IMR-90 (cell line): ENCODE data around the gene C10orf120. TPM values are rescaled to one million over a fixed set of nuclear protein-coding genes. Genes with fewer than 3 reads are reported as not detected.

Source experiments
- ATAC-seq: fragments of 200-7000 bp; cut with Tn5 transposase; 2 replicates; pipeline ENCODE4 v1.9.1; 2020; ENCODE audit warnings: low read depth, mild to moderate bottlenecking, moderate library complexity
- BruUV-seq: library from RNA; stranded (reverse); fragments of 400-500 nt; replicated peaks from 2 replicates; lab custom pipeline; 2021; lab: Mats Ljungman, UMichigan
- CTCF ChIA-PET: fragments of 300-600 bp; formaldehyde crosslinking; extraction: SDS; loops from one replicate; lab custom pipeline; 2021; ENCODE audit warnings: antibody characterized with exemption; lab: Yijun Ruan, JAX
- POLR2A ChIA-PET: fragments of 300-600 bp; sonication (Branson Sonifier 250); formaldehyde crosslinking; loops from one replicate; lab custom pipeline; 2022; ENCODE audit warnings: antibody characterized with exemption; ENCODE audit not compliant: unreplicated experiment; lab: Charles Lee
- DNase-seq: peaks from one replicate; pipeline ENCODE4 v3.0.0; 2013
- H2AFZ ChIP-seq: replicated peaks from 2 replicates; pipeline ENCODE3; 2013; ENCODE audit warnings: low read length, mild to moderate bottlenecking; ENCODE audit not compliant: poor library complexity
- H2AK5ac ChIP-seq: 2 replicates; pipeline ENCODE4 v1.6.1; 2013; ENCODE audit warnings: low read depth, low read length, inconsistent platforms
- H2AK9ac ChIP-seq: replicated peaks from 2 replicates; pipeline ENCODE3; 2013; ENCODE audit warnings: mild to moderate bottlenecking, low read depth, low read length, moderate library complexity; ENCODE audit not compliant: poor library complexity
- H2BK120ac ChIP-seq: 2 replicates; pipeline ENCODE4 v1.6.1; 2013; ENCODE audit warnings: low read depth, low read length, inconsistent platforms
- H2BK15ac ChIP-seq: 3 replicates; pipeline ENCODE4 v1.6.1; 2013; ENCODE audit warnings: low read depth, low read length, inconsistent platforms
- H2BK20ac ChIP-seq: 2 replicates; pipeline ENCODE4 v1.6.1; 2013; ENCODE audit warnings: low read depth, mild to moderate bottlenecking, inconsistent platforms, low read length, moderate library complexity
- H2BK5ac ChIP-seq: 2 replicates; pipeline ENCODE4 v1.6.1; 2013; ENCODE audit warnings: mild to moderate bottlenecking, low read depth, low read length, inconsistent platforms; ENCODE audit not compliant: poor library complexity, severe bottlenecking
- H3K14ac ChIP-seq: replicated peaks from 2 replicates; pipeline ENCODE4 v1.6.1; 2013; ENCODE audit warnings: low read depth, low read length, inconsistent platforms
- H3K18ac ChIP-seq: 2 replicates; pipeline ENCODE4 v1.6.1; 2013; ENCODE audit warnings: low read depth, low read length, control low read depth
- H3K23ac ChIP-seq: 2 replicates; pipeline ENCODE4 v1.6.1; 2013; ENCODE audit warnings: low read depth, low read length, inconsistent platforms
- H3K27ac ChIP-seq: 2 replicates; pipeline ENCODE4 v1.5.1; 2013; ENCODE audit warnings: mild to moderate bottlenecking, control low read depth, low read length; ENCODE audit not compliant: insufficient read depth
- H3K27me3 ChIP-seq: 2 replicates; pipeline ENCODE4 v1.6.1; 2013; ENCODE audit warnings: low read length; ENCODE audit not compliant: control insufficient read depth, insufficient read depth
- H3K36me3 ChIP-seq: 2 replicates; pipeline ENCODE4 v1.6.1; 2013; ENCODE audit warnings: low read length, mixed read lengths; ENCODE audit not compliant: control insufficient read depth, insufficient read depth
- H3K4ac ChIP-seq: 2 replicates; pipeline ENCODE4 v1.6.1; 2013; ENCODE audit warnings: low read depth, low read length, inconsistent platforms
- H3K4me1 ChIP-seq: 2 replicates; pipeline ENCODE4 v1.6.1; 2013; ENCODE audit warnings: low read length, mixed read lengths; ENCODE audit not compliant: control insufficient read depth, insufficient read depth
- H3K4me2 ChIP-seq: 2 replicates; pipeline ENCODE4 v1.6.1; 2013; ENCODE audit warnings: low read depth, mild to moderate bottlenecking, control low read depth, low read length, moderate library complexity
- H3K4me3 ChIP-seq: 2 replicates; pipeline ENCODE4 v1.5.1; 2013; ENCODE audit warnings: low read depth, mild to moderate bottlenecking, control low read depth, low read length, moderate library complexity; ENCODE audit not compliant: insufficient read depth
- H3K56ac ChIP-seq: 2 replicates; pipeline ENCODE4 v1.6.1; 2013; ENCODE audit warnings: low read length, inconsistent platforms; ENCODE audit not compliant: insufficient read depth; ENCODE audit errors: extremely low read depth
- H3K79me1 ChIP-seq, 2 experiments: 2 replicates each; pipeline ENCODE4 v1.6.1; 2013; ENCODE audit warnings: low read length in 2 of 2, inconsistent platforms in 1 of 2, low read depth in 1 of 2
- H3K9ac ChIP-seq: 2 replicates; pipeline ENCODE4 v1.6.1; 2013; ENCODE audit warnings: low read depth, low read length, control low read depth
- H3K9me1 ChIP-seq: 2 replicates; pipeline ENCODE4 v1.6.1; 2013; ENCODE audit warnings: low read length, inconsistent platforms; ENCODE audit not compliant: insufficient read depth
- H3K9me3 ChIP-seq: 2 replicates; pipeline ENCODE4 v1.6.1; 2013; ENCODE audit warnings: low read length; ENCODE audit not compliant: control insufficient read depth, insufficient read depth
- H4K20me1 ChIP-seq: 2 replicates; pipeline ENCODE4 v1.6.1; 2013; ENCODE audit warnings: low read length, inconsistent platforms; ENCODE audit not compliant: insufficient read depth
- H4K5ac ChIP-seq: 2 replicates; pipeline ENCODE4 v1.6.1; 2013; ENCODE audit warnings: mild to moderate bottlenecking, low read depth, low read length, control low read depth
- H4K8ac ChIP-seq, 2 experiments: 2 replicates each; pipeline ENCODE4 v1.6.1; 2013; ENCODE audit warnings: low read depth in 2 of 2, low read length in 2 of 2, control low read depth in 1 of 2, inconsistent platforms in 1 of 2
- H4K91ac ChIP-seq: 2 replicates; pipeline ENCODE4 v1.6.1; 2013; ENCODE audit warnings: low read depth, low read length, inconsistent platforms; ENCODE audit not compliant: insufficient read depth
- CHD1 ChIP-seq: IDR thresholded peaks from 2 replicates; pipeline ENCODE4 v1.6.1; 2012; ENCODE audit warnings: low read depth, low read length, improper control_type of control experiment
- MAFK ChIP-seq: IDR thresholded peaks from 2 replicates; pipeline ENCODE4 v1.6.1; 2012; ENCODE audit warnings: low read depth, low read length, improper control_type of control experiment
- WGBS, 2 experiments: methylation state at CpG; one replicate each; pipeline versions ENCODE4 v1.1.5 to v1.1.7; 2013; ENCODE audit warnings: missing lambda C conversion rate in 2 of 2; ENCODE audit not compliant: insufficient read length in 1 of 2; ENCODE audit errors: extremely low coverage in 2 of 2; 5-methylcytosine and 5-hydroxymethylcytosine counted together
- dilution Hi-C: fragments of 300-500 bp; cut with HindIII; formaldehyde crosslinking; loops from one replicate; pipeline ENCODE4 v1.14.3; 2018; ENCODE audit warnings: low sequenced_read_pairs; ENCODE audit not compliant: unreplicated experiment
- in situ Hi-C: fragments of 300-500 bp; cut with MboI; formaldehyde crosslinking; loops from 3 replicates; pipeline ENCODE4 v1.14.3; 2019; ENCODE audit warnings: low sequenced_read_pairs, inconsistent platforms, mixed read lengths
- intact Hi-C: fragments of 100-400 bp; cut with micrococcal nuclease; formaldehyde crosslinking; loops from 2 replicates; pipeline ENCODE4 v1.10.0; 2022
- polyA plus RNA-seq, 3 experiments: library from polyadenylated mRNA; depleted of rRNA; stranded (reverse); fragments of >200 nt; gene quantifications; 2 replicates each; pipeline ENCODE4 v1.2.3, GENCODE V29; 2012; ENCODE audit warnings: low replicate concordance in 1 of 3
- total RNA-seq: library from RNA; depleted of rRNA; stranded (reverse); fragments of >200 nt; gene quantifications from 2 replicates; pipeline ENCODE4 v1.2.3, GENCODE V29; 2012

The C10orf120 gene
- total and polyA plus RNA-seq, 2 of the 4 experiments (the other 2 are of a cell fraction): not detected

DNA sequence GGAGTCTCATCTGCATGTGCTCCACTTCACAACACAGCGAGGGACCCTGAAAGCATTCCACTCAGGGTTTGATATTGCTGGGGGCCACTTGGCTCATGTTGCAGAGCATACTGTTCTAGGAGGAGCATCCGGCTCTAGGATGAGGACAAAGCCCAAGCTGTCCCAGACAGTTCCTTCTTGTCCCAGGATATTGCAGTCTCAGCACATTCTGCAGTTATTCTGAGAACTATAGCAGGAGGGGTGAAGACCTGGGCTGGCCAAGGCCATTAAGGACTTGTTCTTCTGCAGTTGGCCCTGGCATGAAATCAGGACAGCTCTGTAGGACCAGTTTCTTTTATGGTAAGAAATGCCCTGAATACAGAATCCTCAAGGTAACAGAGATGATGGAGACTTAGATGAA is 48.9 kb upstream of the C10orf120 start:
- H2AK9ac ChIP-seq: no peak overlapping the region
- no peaks in the 10 kb centered on the region for H3K36me3 ChIP-seq
- no peak overlapping the region for H2BK20ac ChIP-seq
- no peak for ATAC-seq
- H2BK15ac ChIP-seq: no peak overlapping the region
- no peak overlapping the region for H3K4ac ChIP-seq
- no peak overlapping the region for H3K27ac ChIP-seq
- H3K4me2 ChIP-seq: no peak overlapping the region
- in situ Hi-C loops: no loop called here
- ChIA-PET POLR2A (interaction anchor here (0.5 kb wide), 1 partner anchor 328 kb away, joined by 3 read pairs; no protein-coding TSS in a partner anchor), CTCF (no interaction called here)
- no peak overlapping the region for H3K18ac ChIP-seq
- no CpG with 5 or more reads among the region's 2 CpGs for WGBS, 2 experiments
- H3K4me3 ChIP-seq: no peak overlapping the region
- no TSS peak for BruUV-seq
- no peak overlapping the region for H2BK5ac ChIP-seq
- no peak overlapping the region for H2BK120ac ChIP-seq
- no peak overlapping the region for H4K8ac ChIP-seq
- H3K9me3 ChIP-seq: no peaks in the 10 kb centered on the region
- no peak overlapping the region for H2AFZ ChIP-seq
- intact Hi-C loops: no loop called here
- no peak overlapping the region for H4K5ac ChIP-seq
- no peak overlapping the region for H4K91ac ChIP-seq
- H3K14ac ChIP-seq: no peak overlapping the region
- H3K9me1 ChIP-seq: no peaks in the 10 kb centered on the region
- H3K56ac ChIP-seq: no peak overlapping the region
- dilution Hi-C loops: no loop called here
- TF ChIP-seq CHD1 (no peak), MAFK (peak; percentile 65)
- no peak overlapping the region for H3K9ac ChIP-seq
- no peaks in the 10 kb centered on the region for H3K27me3 ChIP-seq
- no peaks in the 10 kb centered on the region for H3K4me1 ChIP-seq
- no peaks in the 10 kb centered on the region for H3K79me1 ChIP-seq
- H4K20me1 ChIP-seq: no peaks in the 10 kb centered on the region
- DNase-seq: no peak
- no peak overlapping the region for H3K23ac ChIP-seq
- H2AK5ac ChIP-seq: no peak overlapping the region
